Endothelial cell of umbilical vein (primary cell): ENCODE data around the gene RNF43.

ENCODE experiments used
- CTCF ChIP-seq, 2 donors: IDR thresholded peaks; 1 replicate in 1 of 2; 2 replicates in 1 of 2; pipeline ENCODE4 v1.5.1; 2011; ENCODE audit warnings: low read length in 2 of 2, mild to moderate bottlenecking in 2 of 2, moderate library complexity in 2 of 2, control low read depth in 1 of 2, inconsistent platforms in 1 of 2, low read depth in 1 of 2; ENCODE audit not compliant: insufficient read depth in 1 of 2; ENCODE audit errors: extremely low read depth in 1 of 2
- POLR2A ChIP-seq: IDR thresholded peaks from 2 replicates; pipeline ENCODE4 v1.6.1; 2012; ENCODE audit warnings: low read depth, mild to moderate bottlenecking, control low read depth, low read length
- TF ChIP-seq, protein P1 (sequence below): IDR thresholded peaks from 2 replicates; pipeline ENCODE4 v1.6.1; 2011; ENCODE audit not compliant: insufficient read depth, insufficient read length

GRCh38 chr17:58394534-58395223 lies 22.7 kb downstream of the RNF43 start:
- no peak for TF ChIP-seq POLR2A
- no peak for TF ChIP-seq CTCF (IDR thresholded peaks at IDR 0.05; ENCODE audit: extremely low read depth in 1 of 2, insufficient read depth in 1 of 2, low read depth in 1 of 2, low read length in 2 of 2)
- TF ChIP-seq, protein P1, sequence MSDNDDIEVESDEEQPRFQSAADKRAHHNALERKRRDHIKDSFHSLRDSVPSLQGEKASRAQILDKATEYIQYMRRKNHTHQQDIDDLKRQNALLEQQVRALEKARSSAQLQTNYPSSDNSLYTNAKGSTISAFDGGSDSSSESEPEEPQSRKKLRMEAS, result no peak
